HepG2 (cell line): ENCODE results near the gene LRRC3C. TPM values are rescaled to one million over a fixed set of nuclear protein-coding genes. Genes with fewer than 3 reads are reported as not detected.

Source experiments
- ARID4A ChIP-seq: sonication (generic); formaldehyde crosslinking; IDR thresholded peaks from 2 replicates; pipeline ENCODE4 v1.5.0; 2020; ENCODE audit warnings: mild to moderate bottlenecking, missing genetic modification reagents, borderline replicate concordance
- CENPX ChIP-seq: sonication (generic); formaldehyde crosslinking; IDR thresholded peaks from 2 replicates; pipeline ENCODE4 v1.9.0; 2021; ENCODE audit warnings: mild to moderate bottlenecking, missing genetic modification reagents, moderate library complexity
- ISX ChIP-seq: sonication (generic); formaldehyde crosslinking; conservative IDR thresholded peaks from 2 replicates; pipeline ENCODE4 v1.5.0; 2020; ENCODE audit warnings: missing genetic modification reagents
- KAT2B ChIP-seq: fragments of 150-350 bp; IDR thresholded peaks from 2 replicates; pipeline ENCODE4 v1.6.1; 2014; ENCODE audit warnings: low read depth, low read length, borderline replicate concordance
- KDM5A ChIP-seq: fragments of 200-600 bp; sonication (generic); IDR thresholded peaks from 2 replicates; pipeline ENCODE4 v1.7.0; 2018; ENCODE audit warnings: antibody characterized with exemption, mild to moderate bottlenecking, low read length, borderline replicate concordance
- LCORL ChIP-seq, 2 experiments: fragments of 450-650 bp in 1 of 2; sonication (generic) in 1 of 2; formaldehyde crosslinking in 1 of 2; IDR thresholded peaks; 2 replicates each; pipeline versions ENCODE4 v1.5.0 to v1.6.1; 2017 to 2020; ENCODE audit warnings: antibody characterized with exemption in 1 of 2, missing genetic modification reagents in 1 of 2
- NRL ChIP-seq: sonication (generic); formaldehyde crosslinking; IDR thresholded peaks from 2 replicates; pipeline ENCODE4 v1.5.0; 2020; ENCODE audit warnings: missing genetic modification reagents, mild to moderate bottlenecking, moderate library complexity, borderline replicate concordance
- PHF20 ChIP-seq: sonication (generic); formaldehyde crosslinking; IDR thresholded peaks from 2 replicates; pipeline ENCODE4 v1.5.0; 2020; ENCODE audit warnings: mild to moderate bottlenecking, missing genetic modification reagents
- REXO4 ChIP-seq: sonication (generic); formaldehyde crosslinking; IDR thresholded peaks from 2 replicates; pipeline ENCODE4 v1.8.0; 2022; ENCODE audit warnings: missing genetic modification reagents, mild to moderate bottlenecking, borderline replicate concordance
- ZBTB34 ChIP-seq: sonication (generic); formaldehyde crosslinking; IDR thresholded peaks from 2 replicates; pipeline ENCODE4 v1.8.0; 2022; ENCODE audit warnings: mild to moderate bottlenecking, missing genetic modification reagents
- ZFP1 ChIP-seq: IDR thresholded peaks from 2 replicates; pipeline ENCODE4 v1.6.1; 2016
- ZMYM3 ChIP-seq: sonication (generic); formaldehyde crosslinking; IDR thresholded peaks from 2 replicates; pipeline ENCODE4 v1.5.1; 2020; ENCODE audit warnings: mild to moderate bottlenecking, missing genetic modification reagents
- ZNF546 ChIP-seq: sonication (generic); formaldehyde crosslinking; conservative IDR thresholded peaks from 2 replicates; pipeline ENCODE4 v1.8.1; 2023; ENCODE audit warnings: mild to moderate bottlenecking, missing genetic modification reagents
- ZNF713 ChIP-seq: sonication (generic); formaldehyde crosslinking; IDR thresholded peaks from 2 replicates; pipeline ENCODE4 v1.4.0; 2020; ENCODE audit warnings: mild to moderate bottlenecking, missing genetic modification reagents
- polyA plus RNA-seq, 8 experiments: library from polyadenylated mRNA; depleted of rRNA in 3 of 8; stranded (reverse) in 7 of 8; unstranded in 1 of 8; fragments of >200 nt; fragmentation: Illumina TruSeq in 4 of 8; extraction: Trizol in 4 of 8; gene quantifications; 2 replicates each; pipeline versions ENCODE4 v1.2.1 to v1.2.3, GENCODE V29; 2011 to 2016; ENCODE audit warnings: low read depth in 4 of 8, missing spikeins in 1 of 8, mixed read lengths in 1 of 8; ENCODE audit not compliant: insufficient read depth in 1 of 8
- total RNA-seq, 5 experiments: library from RNA; depleted of rRNA; stranded (reverse); fragments of >200 nt; fragmentation: Illumina TruSeq; extraction: Trizol; gene quantifications; 2 replicates each; pipeline ENCODE4 v1.2.3, GENCODE V29; 2016; ENCODE audit warnings: low read depth in 1 of 5
- TF ChIP-seq, protein P1 (sequence below): sonication (generic); formaldehyde crosslinking; IDR thresholded peaks from 2 replicates; pipeline ENCODE4 v1.4.0; 2020; ENCODE audit warnings: missing genetic modification reagents
- TF ChIP-seq, protein P2 (sequence below): sonication (generic); formaldehyde crosslinking; IDR thresholded peaks from 2 replicates; pipeline ENCODE4 v1.4.0; 2020; ENCODE audit warnings: low read depth, mild to moderate bottlenecking, missing genetic modification reagents

LRRC3C gene
- total and polyA plus RNA-seq, 2 of the 13 experiments (the other 11 are each of a cell fraction or from before 2014, with no cell fraction given): 0.17 TPM; not detected in 1

DNA sequence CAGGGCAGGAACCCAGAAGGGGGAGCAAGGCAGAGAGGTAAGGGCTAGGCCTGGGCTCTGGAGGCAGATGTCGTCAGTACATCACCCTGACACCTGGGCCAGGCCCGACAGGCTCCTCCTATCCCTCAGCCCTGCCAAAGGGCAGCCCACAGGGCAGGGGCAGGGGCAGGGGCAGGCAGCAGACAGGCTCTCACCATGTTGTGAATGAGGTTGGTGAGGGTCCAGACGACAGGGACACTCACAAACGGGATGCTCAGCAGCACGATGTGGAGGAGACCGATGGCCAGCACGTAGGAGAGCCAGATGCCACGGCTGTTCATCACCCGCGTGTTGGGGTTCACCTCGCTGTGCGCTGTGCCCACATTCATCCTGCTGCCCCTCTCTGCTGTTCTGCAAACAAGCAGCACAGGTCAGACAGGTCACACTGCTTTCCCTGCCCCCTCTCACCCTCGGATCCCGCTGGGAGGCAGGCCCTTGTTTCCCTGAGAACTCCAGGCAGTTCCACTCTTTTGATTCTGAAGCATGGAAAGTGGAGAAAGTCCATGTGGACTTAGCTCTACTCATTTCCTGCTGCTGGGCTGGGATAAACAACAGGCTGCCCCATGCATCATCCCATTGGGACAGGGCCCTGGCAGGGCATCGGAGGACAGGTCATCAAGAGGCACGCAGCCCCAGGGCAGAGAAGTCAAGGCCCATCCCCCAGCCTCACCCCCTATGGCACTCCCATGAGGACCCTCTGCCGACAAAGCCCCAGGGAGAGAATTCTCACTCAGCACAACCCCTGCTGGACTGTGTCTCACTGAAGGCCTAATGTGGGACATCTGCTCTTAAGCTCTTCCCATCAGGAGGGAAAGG, 3.5 kb upstream of the LRRC3C start (continued):
- no peak for TF ChIP-seq CENPX (CRISPR knock-in tag)
- TF ChIP-seq ZBTB34 (CRISPR knock-in tag): peak; percentile 68; the same call in 1 of the 2 replicates
- TF ChIP-seq, protein P1, sequence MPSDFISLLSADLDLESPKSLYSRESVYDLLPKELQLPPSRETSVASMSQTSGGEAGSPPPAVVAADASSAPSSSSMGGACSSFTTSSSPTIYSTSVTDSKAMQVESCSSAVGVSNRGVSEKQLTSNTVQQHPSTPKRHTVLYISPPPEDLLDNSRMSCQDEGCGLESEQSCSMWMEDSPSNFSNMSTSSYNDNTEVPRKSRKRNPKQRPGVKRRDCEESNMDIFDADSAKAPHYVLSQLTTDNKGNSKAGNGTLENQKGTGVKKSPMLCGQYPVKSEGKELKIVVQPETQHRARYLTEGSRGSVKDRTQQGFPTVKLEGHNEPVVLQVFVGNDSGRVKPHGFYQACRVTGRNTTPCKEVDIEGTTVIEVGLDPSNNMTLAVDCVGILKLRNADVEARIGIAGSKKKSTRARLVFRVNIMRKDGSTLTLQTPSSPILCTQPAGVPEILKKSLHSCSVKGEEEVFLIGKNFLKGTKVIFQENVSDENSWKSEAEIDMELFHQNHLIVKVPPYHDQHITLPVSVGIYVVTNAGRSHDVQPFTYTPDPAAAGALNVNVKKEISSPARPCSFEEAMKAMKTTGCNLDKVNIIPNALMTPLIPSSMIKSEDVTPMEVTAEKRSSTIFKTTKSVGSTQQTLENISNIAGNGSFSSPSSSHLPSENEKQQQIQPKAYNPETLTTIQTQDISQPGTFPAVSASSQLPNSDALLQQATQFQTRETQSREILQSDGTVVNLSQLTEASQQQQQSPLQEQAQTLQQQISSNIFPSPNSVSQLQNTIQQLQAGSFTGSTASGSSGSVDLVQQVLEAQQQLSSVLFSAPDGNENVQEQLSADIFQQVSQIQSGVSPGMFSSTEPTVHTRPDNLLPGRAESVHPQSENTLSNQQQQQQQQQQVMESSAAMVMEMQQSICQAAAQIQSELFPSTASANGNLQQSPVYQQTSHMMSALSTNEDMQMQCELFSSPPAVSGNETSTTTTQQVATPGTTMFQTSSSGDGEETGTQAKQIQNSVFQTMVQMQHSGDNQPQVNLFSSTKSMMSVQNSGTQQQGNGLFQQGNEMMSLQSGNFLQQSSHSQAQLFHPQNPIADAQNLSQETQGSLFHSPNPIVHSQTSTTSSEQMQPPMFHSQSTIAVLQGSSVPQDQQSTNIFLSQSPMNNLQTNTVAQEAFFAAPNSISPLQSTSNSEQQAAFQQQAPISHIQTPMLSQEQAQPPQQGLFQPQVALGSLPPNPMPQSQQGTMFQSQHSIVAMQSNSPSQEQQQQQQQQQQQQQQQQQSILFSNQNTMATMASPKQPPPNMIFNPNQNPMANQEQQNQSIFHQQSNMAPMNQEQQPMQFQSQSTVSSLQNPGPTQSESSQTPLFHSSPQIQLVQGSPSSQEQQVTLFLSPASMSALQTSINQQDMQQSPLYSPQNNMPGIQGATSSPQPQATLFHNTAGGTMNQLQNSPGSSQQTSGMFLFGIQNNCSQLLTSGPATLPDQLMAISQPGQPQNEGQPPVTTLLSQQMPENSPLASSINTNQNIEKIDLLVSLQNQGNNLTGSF (CRISPR knock-in tag): 0 out of 2 replicates have a peak, but pooled peaks have one; percentile 9
- no peak for TF ChIP-seq NRL
- TF ChIP-seq ZFP1 (CRISPR knock-in tag): 0 out of 2 replicates have a peak, but pooled peaks have one; percentile 57
- peak; percentile 68; the same call in 1 of the 2 replicates for TF ChIP-seq PHF20 (CRISPR knock-in tag)
- peak; percentile 87 for TF ChIP-seq ARID4A (CRISPR knock-in tag)
- TF ChIP-seq ZNF546: peak; percentile 87
- TF ChIP-seq, protein P2, sequence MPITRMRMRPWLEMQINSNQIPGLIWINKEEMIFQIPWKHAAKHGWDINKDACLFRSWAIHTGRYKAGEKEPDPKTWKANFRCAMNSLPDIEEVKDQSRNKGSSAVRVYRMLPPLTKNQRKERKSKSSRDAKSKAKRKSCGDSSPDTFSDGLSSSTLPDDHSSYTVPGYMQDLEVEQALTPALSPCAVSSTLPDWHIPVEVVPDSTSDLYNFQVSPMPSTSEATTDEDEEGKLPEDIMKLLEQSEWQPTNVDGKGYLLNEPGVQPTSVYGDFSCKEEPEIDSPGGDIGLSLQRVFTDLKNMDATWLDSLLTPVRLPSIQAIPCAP (CRISPR knock-in tag): no peak; the same call in 1 of the 2 replicates
- no peak for TF ChIP-seq LCORL (IDR thresholded peaks at IDR 0.05)
- peak; percentile 100 for TF ChIP-seq LCORL (CRISPR knock-in tag; IDR thresholded peaks at IDR 0.05)
- TF ChIP-seq ZMYM3 (CRISPR knock-in tag): peak; percentile 78
- TF ChIP-seq KAT2B: no peak
- no peak for TF ChIP-seq ISX (CRISPR knock-in tag)
- TF ChIP-seq REXO4 (CRISPR knock-in tag): no peak; the same call in 1 of the 2 replicates
- no peak for TF ChIP-seq ZNF713 (CRISPR knock-in tag)
- no peak for TF ChIP-seq KDM5A
